Omental fat pad (tissue), 4 donors: ENCODE measurements around the gene ACVR1B. TPM values are rescaled to one million over a fixed set of nuclear protein-coding genes. Genes with fewer than 3 reads are reported as not detected.

ENCODE experiments used
- ATAC-seq: fragments of 150-250 bp; one replicate; pipeline ENCODE4 v1.9.1; 2016; ENCODE audit warnings: mild to moderate bottlenecking, moderate library complexity; ENCODE audit not compliant: low FRiP score
- DNase-seq: peaks from one replicate; pipeline ENCODE4 v3.0.0-alpha.2; 2019; ENCODE audit warnings: low spot score
- CTCF ChIP-seq, 3 donors: fragments of 450-650 bp; IDR thresholded peaks; one replicate each; pipeline ENCODE4 v1.5.1; 2016 to 2017; ENCODE audit warnings: antibody characterized with exemption in 3 of 3, mild to moderate bottlenecking in 3 of 3, moderate library complexity in 2 of 3
- total RNA-seq, 4 donors: library from RNA; depleted of rRNA; stranded (reverse); fragments of >200 nt; gene quantifications; one replicate each; pipeline ENCODE4 v1.1.0, GENCODE V29; 2016

Gene ACVR1B
- total RNA-seq, 4 donors from 2014 or later = 15.9 to 42.2 (median 20.5) TPM

GRCh38 chr12:52023182-52023975 lies 71.9 kb downstream of the ACVR1B start:
- DNase-seq = peak; percentile 80
- TF ChIP-seq CTCF (IDR thresholded peaks at IDR 0.05) = peak in 2 of 3 donors; percentile 87 to 89
- ATAC-seq = peak; percentile 76

- no peak for TF ChIP-seq CTCF (IDR thresholded peaks at IDR 0.05)
- no peak for ATAC-seq
These were observed 72.6 kb downstream of the ACVR1B start for GRCh38 chr12:52023976-52024688.

GRCh38 chr12:52024845-52025230 lies 73.3 kb downstream of the ACVR1B start:
- DNase-seq (no peak), ATAC-seq (no peak)
- TF ChIP-seq CTCF (IDR thresholded peaks at IDR 0.05) = no peak

More at GRCh38 chr12:52023976-52024688, 72.6 kb downstream of the ACVR1B start:
- no peak for DNase-seq

- no peak for TF ChIP-seq CTCF (IDR thresholded peaks at IDR 0.05)
- ATAC-seq (no peak), DNase-seq (no peak)
These were observed 74.8 kb downstream of the ACVR1B start for GRCh38 chr12:52026263-52026662.

- TF ChIP-seq CTCF (IDR thresholded peaks at IDR 0.05) = no peak
- ATAC-seq = no peak
These were observed 75.8 kb downstream of the ACVR1B start for GRCh38 chr12:52027085-52027843.

GRCh38 chr12:52029685-52030084 lies 78.2 kb downstream of the ACVR1B start:
- DNase-seq = no peak
- no peak for TF ChIP-seq CTCF (IDR thresholded peaks at IDR 0.05)
- no peak for ATAC-seq

More at GRCh38 chr12:52027085-52027843, 75.8 kb downstream of the ACVR1B start:
- no peak for DNase-seq
